Measurements from ENCODE around the gene IGLON5.

DNA sequence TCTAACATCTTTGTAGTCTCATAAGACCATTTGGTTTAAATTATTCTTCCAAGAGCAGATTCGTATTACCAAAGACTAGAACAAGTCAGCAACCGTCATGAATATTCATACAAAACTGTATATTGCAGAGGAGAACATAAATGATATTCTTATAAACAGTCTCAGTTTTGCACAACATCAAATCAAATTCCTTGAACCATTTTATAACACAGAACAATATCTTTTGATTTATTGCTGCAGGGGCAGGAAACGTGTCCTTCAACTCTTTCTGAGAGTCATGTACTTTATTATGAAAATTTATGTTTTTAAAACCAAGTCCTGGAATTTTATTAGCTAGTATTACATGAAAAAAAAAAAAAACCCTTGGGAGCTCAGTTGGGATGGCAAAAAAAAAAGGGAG, 34.3 kb upstream of the IGLON5 start:
- TF ChIP-seq GATA2 (IDR thresholded peaks at IDR 0.05; ENCODE audit: low read depth, low read length) (no peak), GATA3 (IDR thresholded peaks at IDR 0.05; ENCODE audit: low read depth, low read length) (no peak)
